Activated B cell treated with CpG ODN at 0.5 μM for 24 hours (primary cell): Measurements from ENCODE around the gene RPS6KA1. TPM values are rescaled to one million over a fixed set of nuclear protein-coding genes. Genes with fewer than 3 reads are reported as not detected.
A peak's percentile ranks its signal among the peaks of the same experiment; 100 is the strongest.
"Not testable (repeated sequence)": the region's sequence is repeated elsewhere in the genome, so short reads cannot be mapped to it uniquely, and the experiment has no call there.

ENCODE experiments used
- ATAC-seq: fragments of 200-7000 bp; cut with Tn5 transposase; one replicate; pipeline ENCODE4 v1.10.0; 2021; ENCODE audit warnings: low read depth, mild to moderate bottlenecking, moderate library complexity
- CTCF ChIA-PET: fragments of 350-600 bp; sonication (Branson Sonifier 250); formaldehyde crosslinking; loops from one replicate; lab custom pipeline; 2021; ENCODE audit warnings: antibody characterized with exemption; lab: Charles Lee
- POLR2A ChIA-PET: fragments of 350-600 bp; sonication (Branson Sonifier 250); formaldehyde crosslinking; loops from one replicate; lab custom pipeline; 2021; ENCODE audit warnings: antibody characterized with exemption; lab: Charles Lee
- DNase-seq: peaks from one replicate; pipeline ENCODE4 v3.0.0; 2022
- H3K27ac Mint-ChIP-seq: one replicate; pipeline ENCODE4 v1.8.0; 2020; ENCODE audit warnings: mixed read lengths
- H3K27me3 Mint-ChIP-seq: one replicate; pipeline ENCODE4 v1.8.0; 2021; ENCODE audit warnings: mixed read lengths
- H3K36me3 Mint-ChIP-seq: one replicate; pipeline ENCODE4 v1.8.0; 2021; ENCODE audit warnings: low read depth, mixed read lengths
- H3K4me1 Mint-ChIP-seq: one replicate; pipeline ENCODE4 v1.8.0; 2021; ENCODE audit warnings: mixed read lengths
- H3K4me3 Mint-ChIP-seq: one replicate; pipeline ENCODE4 v1.8.0; 2020; ENCODE audit warnings: mild to moderate bottlenecking, mixed read lengths
- H3K9me3 Mint-ChIP-seq: one replicate; pipeline ENCODE4 v1.8.0; 2020; ENCODE audit warnings: mixed read lengths
- CTCF ChIP-seq: fragments of 200-600 bp; IDR thresholded peaks from one replicate; pipeline ENCODE4 v1.8.0; 2022; ENCODE audit warnings: antibody characterized with exemption, mild to moderate bottlenecking
- intact Hi-C: fragments of 100-400 bp; cut with micrococcal nuclease; formaldehyde crosslinking; loops from one replicate; pipeline ENCODE4 v1.15.1; 2024
- total RNA-seq: library from RNA; stranded (reverse); gene quantifications from 2 replicates; pipeline ENCODE4 v1.2.3, GENCODE V29; 2022

RPS6KA1 gene
- total RNA-seq, 1 donor from 2014 or later = 150 TPM

GRCh38 chr1:26582836-26583460, 53.4 kb downstream of the RPS6KA1 start:
- ATAC-seq (peak; percentile 40), DNase-seq (no peak)
- no peaks in the 10 kb centered on the region for H3K36me3 Mint-ChIP-seq
- no peak for TF ChIP-seq CTCF
- intact Hi-C loops = no loop called here
- peaks cover 7% of the 10 kb centered on the region for H3K4me1 Mint-ChIP-seq
- H3K27ac Mint-ChIP-seq = peak overlapping the region; percentile 38
- no peak overlapping the region for H3K4me3 Mint-ChIP-seq
- H3K9me3 Mint-ChIP-seq = no peaks in the 10 kb centered on the region
- ChIA-PET POLR2A (interaction anchor here (0.8 kb wide), 1 partner anchor 82 kb away, joined by 3 read pairs; no protein-coding TSS in a partner anchor), CTCF (interaction anchor here (1.4 kb wide), 1 partner anchor 20 kb away, joined by 4 read pairs; no protein-coding TSS in a partner anchor)
- H3K27me3 Mint-ChIP-seq = no peaks in the 10 kb centered on the region

- ATAC-seq = no peak
- no peak overlapping the region for H3K4me3 Mint-ChIP-seq
- TF ChIP-seq CTCF = no peak
- H3K27ac Mint-ChIP-seq = no peak overlapping the region
- ChIA-PET POLR2A (no interaction called here), CTCF (no interaction called here)
- H3K9me3 Mint-ChIP-seq = no peaks in the 10 kb centered on the region
- H3K36me3 Mint-ChIP-seq = no peaks in the 10 kb centered on the region
- peaks cover 7% of the 10 kb centered on the region for H3K4me1 Mint-ChIP-seq
- no peak for DNase-seq
- no peaks in the 10 kb centered on the region for H3K27me3 Mint-ChIP-seq
- intact Hi-C loops = no loop called here
These were observed 54.3 kb downstream of the RPS6KA1 start for GRCh38 chr1:26583646-26584485.

- H3K27ac Mint-ChIP-seq, H3K27me3 Mint-ChIP-seq, intact Hi-C loops, ATAC-seq, H3K9me3 Mint-ChIP-seq, H3K4me1 Mint-ChIP-seq, H3K36me3 Mint-ChIP-seq, H3K4me3 Mint-ChIP-seq, CTCF ChIA-PET, DNase-seq: not testable (repeated sequence)
- POLR2A ChIA-PET = interaction anchor here (0.7 kb wide), 1 partner anchor 25 kb away, joined by 3 read pairs; no protein-coding TSS in a partner anchor
These were observed 55.0 kb downstream of the RPS6KA1 start for GRCh38 chr1:26584588-26584987.

- H3K9me3 Mint-ChIP-seq = no peaks in the 10 kb centered on the region
- peaks cover 7% of the 10 kb centered on the region for H3K4me1 Mint-ChIP-seq
- intact Hi-C loops = no loop called here
- no peak overlapping the region for H3K4me3 Mint-ChIP-seq
- no peaks in the 10 kb centered on the region for H3K27me3 Mint-ChIP-seq
- ChIA-PET POLR2A (interaction anchor here (0.6 to 0.7 kb wide), 3 partner anchors 13 to 470 kb away, joined by 3 to 4 read pairs (median 3); no protein-coding TSS in a partner anchor), CTCF (no interaction called here)
- DNase-seq = no peak
- ATAC-seq = no peak
- H3K27ac Mint-ChIP-seq = no peak overlapping the region
- no peaks in the 10 kb centered on the region for H3K36me3 Mint-ChIP-seq
- TF ChIP-seq CTCF = no peak
These were observed 55.9 kb downstream of the RPS6KA1 start for GRCh38 chr1:26585471-26585870.

- ChIA-PET CTCF (no interaction called here), POLR2A (no interaction called here)
- no peak overlapping the region for H3K4me3 Mint-ChIP-seq
- DNase-seq (no peak), ATAC-seq (no peak)
- H3K27ac Mint-ChIP-seq = no peak overlapping the region
- H3K9me3 Mint-ChIP-seq = no peaks in the 10 kb centered on the region
- H3K4me1 Mint-ChIP-seq = peaks cover 4% of the 10 kb centered on the region
- no peaks in the 10 kb centered on the region for H3K27me3 Mint-ChIP-seq
- no peaks in the 10 kb centered on the region for H3K36me3 Mint-ChIP-seq
- intact Hi-C loops = no loop called here
- TF ChIP-seq CTCF = no peak
These were observed 63.8 kb downstream of the RPS6KA1 start for GRCh38 chr1:26593385-26593784.

- ATAC-seq, H3K36me3 Mint-ChIP-seq, H3K9me3 Mint-ChIP-seq, H3K4me3 Mint-ChIP-seq, intact Hi-C loops, H3K27ac Mint-ChIP-seq, H3K4me1 Mint-ChIP-seq, H3K27me3 Mint-ChIP-seq, DNase-seq: not testable (repeated sequence)
- CTCF ChIA-PET = interaction anchor here (1.3 to 1.8 kb wide), 2 partner anchors 57 to 195 kb away, joined by 4 to 6 read pairs; no protein-coding TSS in a partner anchor
- POLR2A ChIA-PET = interaction anchor here (0.6 to 1.3 kb wide), 2 partner anchors 15 to 193 kb away, joined by 3 read pairs; partner anchors contain the start of gene PIGV
These were observed 65.0 kb downstream of the RPS6KA1 start for GRCh38 chr1:26594593-26594992.
